ENCODE data around the gene ATG16L1. TPM values are rescaled to one million over a fixed set of nuclear protein-coding genes. Genes with fewer than 3 reads are reported as not detected.
"Not testable (repeated sequence)": the region's sequence is repeated elsewhere in the genome, so short reads cannot be mapped to it uniquely, and the experiment has no call there.

The ATG16L1 gene
- total RNA-seq, 1 experiment from 2014 or later = 43.2 TPM

DNA sequence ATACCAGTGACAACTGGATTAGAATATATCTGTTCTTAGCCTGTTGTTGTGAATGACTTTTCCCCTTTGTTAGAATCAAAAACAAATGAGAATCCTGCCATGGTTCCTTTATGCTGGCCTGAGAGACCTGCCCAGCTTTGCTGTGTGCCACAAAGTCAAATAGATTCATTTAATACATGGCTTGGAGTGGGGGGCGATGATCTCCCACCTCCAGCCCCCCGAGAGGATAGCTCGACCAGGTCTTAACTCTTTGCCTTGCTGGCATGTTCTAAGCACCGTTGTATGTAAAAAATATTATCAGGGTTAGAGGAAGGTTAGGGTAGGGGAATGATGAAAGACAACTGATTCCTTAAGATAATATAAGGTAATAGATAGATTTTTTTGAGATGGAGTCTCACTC lies 80.7 kb downstream of the ATG16L1 start:
- no peak for DNase-seq (ENCODE audit: low spot score)
- Histone ChIP-seq H3K36me3 (ENCODE audit: insufficient read depth, low read length, poor library complexity, severe bottlenecking) (no peaks in the 10 kb centered on the region), H3K4me3 (ENCODE audit: low read depth, low read length, poor library complexity, severe bottlenecking) (no peak overlapping the region), H3K4me1 (ENCODE audit: insufficient read depth, low read length, poor library complexity, severe bottlenecking) (peaks cover 37% of the 10 kb centered on the region), H3K27ac (ENCODE audit: low read depth, low read length, poor library complexity, severe bottlenecking) (peak overlapping the region; percentile 79), H3K9me3 (ENCODE audit: low read depth, low read length, poor library complexity, severe bottlenecking) (no peaks in the 10 kb centered on the region), H3K27me3 (replicated peaks; ENCODE audit: insufficient read depth, low read depth, low read length, poor library complexity) (no peaks in the 10 kb centered on the region)
- intact Hi-C loops (cut with micrococcal nuclease; ENCODE audit: unreplicated experiment) = no loop called here
- TF ChIP-seq EZH2 (IDR thresholded peaks at IDR 0.05; ENCODE audit: borderline replicate concordance, low read depth, low read length, poor library complexity, severe bottlenecking) = no peak
- TF ChIP-seq, protein P1, sequence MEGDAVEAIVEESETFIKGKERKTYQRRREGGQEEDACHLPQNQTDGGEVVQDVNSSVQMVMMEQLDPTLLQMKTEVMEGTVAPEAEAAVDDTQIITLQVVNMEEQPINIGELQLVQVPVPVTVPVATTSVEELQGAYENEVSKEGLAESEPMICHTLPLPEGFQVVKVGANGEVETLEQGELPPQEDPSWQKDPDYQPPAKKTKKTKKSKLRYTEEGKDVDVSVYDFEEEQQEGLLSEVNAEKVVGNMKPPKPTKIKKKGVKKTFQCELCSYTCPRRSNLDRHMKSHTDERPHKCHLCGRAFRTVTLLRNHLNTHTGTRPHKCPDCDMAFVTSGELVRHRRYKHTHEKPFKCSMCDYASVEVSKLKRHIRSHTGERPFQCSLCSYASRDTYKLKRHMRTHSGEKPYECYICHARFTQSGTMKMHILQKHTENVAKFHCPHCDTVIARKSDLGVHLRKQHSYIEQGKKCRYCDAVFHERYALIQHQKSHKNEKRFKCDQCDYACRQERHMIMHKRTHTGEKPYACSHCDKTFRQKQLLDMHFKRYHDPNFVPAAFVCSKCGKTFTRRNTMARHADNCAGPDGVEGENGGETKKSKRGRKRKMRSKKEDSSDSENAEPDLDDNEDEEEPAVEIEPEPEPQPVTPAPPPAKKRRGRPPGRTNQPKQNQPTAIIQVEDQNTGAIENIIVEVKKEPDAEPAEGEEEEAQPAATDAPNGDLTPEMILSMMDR (conservative IDR thresholded peaks at IDR 0.05; ENCODE audit: low read depth, low read length) = no peak
- TSS peak; percentile 57 for BruUV-seq (replicated peaks)
- POLR2A ChIA-PET (ENCODE audit: low non-redundant PET) = no interaction called here
- CTCF ChIA-PET = no interaction called here

DNA sequence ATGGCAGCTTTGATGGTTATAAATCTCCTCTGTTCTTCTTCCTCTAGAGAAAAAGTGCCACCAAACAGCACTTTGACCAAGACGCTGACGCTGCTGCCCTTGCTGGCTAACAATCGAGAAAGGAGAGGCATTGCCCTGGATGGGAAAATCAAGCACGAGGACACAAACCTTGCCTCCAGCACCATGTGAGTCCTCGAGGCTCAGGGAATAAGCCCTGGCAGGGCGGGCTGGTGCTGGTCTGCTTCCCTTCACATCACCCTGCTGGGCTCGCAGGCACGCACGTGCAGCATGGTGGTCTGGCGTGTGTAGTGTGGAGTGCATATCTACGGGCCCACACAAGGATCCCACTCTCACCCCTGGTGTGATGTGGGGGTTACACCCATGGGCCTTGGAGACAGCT lies 83.4 kb downstream of the ATG16L1 start:
- H3K27me3 ChIP-seq (replicated peaks; ENCODE audit: insufficient read depth, low read depth, low read length, poor library complexity) = no peaks in the 10 kb centered on the region
- peaks cover 31% of the 10 kb centered on the region for H3K4me1 ChIP-seq (ENCODE audit: insufficient read depth, low read length, poor library complexity, severe bottlenecking)
- TF ChIP-seq EZH2 (IDR thresholded peaks at IDR 0.05; ENCODE audit: borderline replicate concordance, low read depth, low read length, poor library complexity, severe bottlenecking) = no peak
- TF ChIP-seq, protein P1 (conservative IDR thresholded peaks at IDR 0.05; ENCODE audit: low read depth, low read length) = no peak
- BruUV-seq (replicated peaks) = no TSS peak
- H3K4me3 ChIP-seq (ENCODE audit: low read depth, low read length, poor library complexity, severe bottlenecking) = no peak overlapping the region
- no peaks in the 10 kb centered on the region for H3K36me3 ChIP-seq (ENCODE audit: insufficient read depth, low read length, poor library complexity, severe bottlenecking)
- H3K9me3 ChIP-seq (ENCODE audit: low read depth, low read length, poor library complexity, severe bottlenecking) = no peaks in the 10 kb centered on the region
- intact Hi-C loops (cut with micrococcal nuclease; ENCODE audit: unreplicated experiment) = no loop called here
- CTCF ChIA-PET = no interaction called here
- POLR2A ChIA-PET (ENCODE audit: low non-redundant PET) = no interaction called here
- H3K27ac ChIP-seq (ENCODE audit: low read depth, low read length, poor library complexity, severe bottlenecking) = no peak overlapping the region
- no peak for DNase-seq (ENCODE audit: low spot score)

DNA sequence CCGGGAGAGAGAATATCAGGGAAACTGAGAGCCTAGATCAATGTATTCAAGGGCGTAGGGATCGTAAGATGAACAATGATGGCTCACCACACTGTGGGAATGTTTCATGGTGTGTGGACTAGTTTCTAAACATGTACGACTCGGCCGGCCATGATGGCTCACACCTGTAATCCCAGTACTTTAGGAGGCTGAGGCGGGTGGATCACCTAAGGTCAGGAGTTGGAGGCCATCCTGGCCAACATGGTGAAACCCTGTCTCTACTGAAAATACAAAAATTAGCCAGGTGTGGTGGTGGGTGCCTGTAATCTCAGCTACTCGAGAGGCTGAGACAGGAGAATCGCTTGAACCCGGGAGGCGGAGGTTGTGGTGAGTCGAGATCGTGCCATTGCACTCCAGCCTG lies 84.6 kb downstream of the ATG16L1 start:
- CTCF ChIA-PET; H3K9me3 ChIP-seq (ENCODE audit: low read depth, low read length, poor library complexity, severe bottlenecking); H3K27me3 ChIP-seq (replicated peaks; ENCODE audit: insufficient read depth, low read depth, low read length, poor library complexity); POLR2A ChIA-PET (ENCODE audit: low non-redundant PET); H3K36me3 ChIP-seq (ENCODE audit: insufficient read depth, low read length, poor library complexity, severe bottlenecking); DNase-seq (ENCODE audit: low spot score); intact Hi-C loops (cut with micrococcal nuclease; ENCODE audit: unreplicated experiment); H3K4me3 ChIP-seq (ENCODE audit: low read depth, low read length, poor library complexity, severe bottlenecking); H3K27ac ChIP-seq (ENCODE audit: low read depth, low read length, poor library complexity, severe bottlenecking); BruUV-seq (replicated peaks): not testable (repeated sequence)
- peaks cover 20% of the 10 kb centered on the region for H3K4me1 ChIP-seq (ENCODE audit: insufficient read depth, low read length, poor library complexity, severe bottlenecking)

DNA sequence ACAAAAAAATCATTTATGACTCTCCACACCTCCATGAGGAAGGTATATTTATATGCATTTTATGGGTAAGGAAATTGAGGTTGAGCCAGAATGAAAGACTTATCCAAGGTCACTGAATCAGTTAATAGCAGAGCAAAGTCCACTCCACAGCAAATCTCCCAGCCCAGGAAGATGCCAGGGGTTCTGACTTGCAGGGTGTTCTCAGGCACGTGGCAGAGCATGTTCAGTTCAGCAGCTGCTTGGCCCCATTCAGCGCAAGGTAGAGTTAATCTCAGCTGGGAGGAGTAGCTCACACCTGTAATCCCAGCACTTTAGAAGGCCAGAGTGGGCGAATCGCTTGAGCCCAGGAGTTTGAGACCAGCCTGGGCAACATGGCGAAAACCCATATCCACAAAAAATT lies 85.1 kb downstream of the ATG16L1 start:
- Histone ChIP-seq H3K36me3 (ENCODE audit: insufficient read depth, low read length, poor library complexity, severe bottlenecking) (no peaks in the 10 kb centered on the region), H3K9me3 (ENCODE audit: low read depth, low read length, poor library complexity, severe bottlenecking) (no peaks in the 10 kb centered on the region), H3K27me3 (replicated peaks; ENCODE audit: insufficient read depth, low read depth, low read length, poor library complexity) (no peaks in the 10 kb centered on the region), H3K4me3 (ENCODE audit: low read depth, low read length, poor library complexity, severe bottlenecking) (no peak overlapping the region), H3K27ac (ENCODE audit: low read depth, low read length, poor library complexity, severe bottlenecking) (no peak overlapping the region), H3K4me1 (ENCODE audit: insufficient read depth, low read length, poor library complexity, severe bottlenecking) (peaks cover 17% of the 10 kb centered on the region)
- POLR2A ChIA-PET (ENCODE audit: low non-redundant PET) = no interaction called here
- intact Hi-C loops (cut with micrococcal nuclease; ENCODE audit: unreplicated experiment) = no loop called here
- BruUV-seq (replicated peaks) = no TSS peak
- TF ChIP-seq, protein P1 (conservative IDR thresholded peaks at IDR 0.05; ENCODE audit: low read depth, low read length) = no peak
- no peak for TF ChIP-seq EZH2 (IDR thresholded peaks at IDR 0.05; ENCODE audit: borderline replicate concordance, low read depth, low read length, poor library complexity, severe bottlenecking)
- CTCF ChIA-PET = interaction anchor here (0.6 kb wide), 1 partner anchor 282 kb away, joined by 5 read pairs; no protein-coding TSS in a partner anchor
- no peak for DNase-seq (ENCODE audit: low spot score)
